ENCODE measurements around the gene SOX6. TPM values are rescaled to one million over a fixed set of nuclear protein-coding genes. Genes with fewer than 3 reads are reported as not detected.
"Not testable (repeated sequence)": the region's sequence is repeated elsewhere in the genome, so short reads cannot be mapped to it uniquely, and the experiment has no call there.

SOX6 gene
- total RNA-seq, 4 donors from 2014 or later, result 25.3 to 42.3 (median 37.4) TPM

DNA sequence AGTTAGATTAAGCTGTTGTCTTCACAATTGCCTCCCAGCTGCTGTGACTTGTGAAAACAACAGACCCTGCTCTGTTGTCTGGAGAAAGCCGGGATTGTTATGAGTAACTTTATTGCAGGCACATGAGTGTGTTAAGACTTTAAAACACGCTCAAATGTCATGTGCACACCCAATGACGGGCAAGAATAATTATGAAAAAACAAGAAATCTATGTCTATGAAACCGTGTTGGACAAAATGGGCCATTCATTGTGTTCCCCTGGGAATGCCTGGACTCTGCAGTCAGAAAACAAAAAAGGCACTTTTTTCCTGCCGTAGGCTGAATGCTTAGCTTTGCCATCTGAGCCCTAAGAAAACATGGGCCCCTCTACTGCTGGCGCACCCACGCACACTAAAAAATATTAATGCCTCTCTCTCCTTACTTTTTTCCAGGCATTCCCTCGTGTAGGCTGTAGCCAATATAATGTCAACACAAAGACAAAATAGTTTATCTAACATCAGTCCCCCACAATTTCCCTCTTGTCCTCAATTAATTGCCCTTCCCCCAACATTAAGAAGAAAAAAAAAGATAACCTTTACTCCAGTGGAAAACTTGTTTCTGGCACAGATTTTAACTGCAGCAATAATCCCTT lies 207.9 kb downstream of the SOX6 start:
- H3K36me3 ChIP-seq, result no peaks in the 10 kb centered on the region
- peak overlapping the region in 3 of 4 donors; percentile 11 to 56 (median 41) for H3K27ac ChIP-seq
- H3K27me3 ChIP-seq, result no peaks in the 10 kb centered on the region
- H3K4me1 ChIP-seq, result peaks cover 25 to 30% of the 10 kb centered on the region in 2 donors
- DNase-seq, result no peak
- intact Hi-C loops (cut with DNase I; ENCODE audit: low total_unique reads), result no loop called here
- peak; percentile 11 to 51 for ATAC-seq
- in situ Hi-C loops (cut with MboI; ENCODE audit: low sequenced_read_pairs in 4 of 4), result no loop called here
- H3K9me3 ChIP-seq, result no peaks in the 10 kb centered on the region
- TF ChIP-seq, protein P1, sequence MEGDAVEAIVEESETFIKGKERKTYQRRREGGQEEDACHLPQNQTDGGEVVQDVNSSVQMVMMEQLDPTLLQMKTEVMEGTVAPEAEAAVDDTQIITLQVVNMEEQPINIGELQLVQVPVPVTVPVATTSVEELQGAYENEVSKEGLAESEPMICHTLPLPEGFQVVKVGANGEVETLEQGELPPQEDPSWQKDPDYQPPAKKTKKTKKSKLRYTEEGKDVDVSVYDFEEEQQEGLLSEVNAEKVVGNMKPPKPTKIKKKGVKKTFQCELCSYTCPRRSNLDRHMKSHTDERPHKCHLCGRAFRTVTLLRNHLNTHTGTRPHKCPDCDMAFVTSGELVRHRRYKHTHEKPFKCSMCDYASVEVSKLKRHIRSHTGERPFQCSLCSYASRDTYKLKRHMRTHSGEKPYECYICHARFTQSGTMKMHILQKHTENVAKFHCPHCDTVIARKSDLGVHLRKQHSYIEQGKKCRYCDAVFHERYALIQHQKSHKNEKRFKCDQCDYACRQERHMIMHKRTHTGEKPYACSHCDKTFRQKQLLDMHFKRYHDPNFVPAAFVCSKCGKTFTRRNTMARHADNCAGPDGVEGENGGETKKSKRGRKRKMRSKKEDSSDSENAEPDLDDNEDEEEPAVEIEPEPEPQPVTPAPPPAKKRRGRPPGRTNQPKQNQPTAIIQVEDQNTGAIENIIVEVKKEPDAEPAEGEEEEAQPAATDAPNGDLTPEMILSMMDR (IDR thresholded peaks at IDR 0.05 in 4 of 5, conservative IDR thresholded peaks at IDR 0.05 in 1 of 5), result no peak
- no peak for TF ChIP-seq POLR2A (IDR thresholded peaks at IDR 0.05)
- H3K4me3 ChIP-seq, result peak overlapping the region in 1 of 4 donors; percentile 10

DNA sequence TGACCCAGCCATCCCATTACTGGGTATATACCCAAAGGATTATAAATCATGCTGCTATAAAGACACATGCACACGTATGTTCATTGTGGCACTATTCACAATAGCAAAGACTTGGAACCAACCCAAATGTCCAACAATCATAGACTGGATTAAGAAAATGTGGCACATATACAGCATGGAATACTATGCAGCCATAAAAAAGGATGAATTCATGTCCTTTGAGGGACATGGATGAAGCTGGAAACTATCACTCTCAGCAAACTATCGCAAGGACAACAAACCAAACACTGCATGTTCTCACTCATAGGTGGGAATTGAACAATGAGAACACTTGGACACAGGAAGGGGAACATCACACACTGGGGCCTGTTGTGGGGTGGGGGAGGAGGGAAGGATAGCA lies 209.4 kb downstream of the SOX6 start:
- in situ Hi-C loops (cut with MboI; ENCODE audit: low sequenced_read_pairs in 4 of 4); ATAC-seq: not testable (repeated sequence)

DNA sequence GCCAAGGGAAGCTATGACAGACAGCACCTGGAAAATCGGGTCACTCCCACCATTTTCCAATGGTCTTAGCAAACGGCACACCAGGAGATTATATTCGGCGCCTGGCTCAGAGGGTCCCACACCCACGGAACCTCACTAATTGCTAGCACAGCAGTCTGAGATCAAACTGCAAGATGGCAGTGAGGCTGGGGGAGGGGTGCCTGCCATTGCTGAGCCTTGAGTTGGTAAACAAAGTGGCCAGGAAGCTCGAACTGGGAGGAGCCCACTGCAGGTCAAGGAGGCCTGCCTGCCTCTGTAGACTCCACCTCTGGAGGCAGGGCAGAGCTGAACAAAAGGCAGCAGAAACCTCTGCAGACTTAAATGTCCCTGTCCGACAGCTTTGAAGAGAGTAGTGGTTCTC lies 214.7 kb downstream of the SOX6 start:
- in situ Hi-C loops (cut with MboI; ENCODE audit: low sequenced_read_pairs in 4 of 4); intact Hi-C loops (cut with DNase I; ENCODE audit: low total_unique reads); H3K4me3 ChIP-seq; H3K27me3 ChIP-seq; H3K36me3 ChIP-seq; ATAC-seq; H3K9me3 ChIP-seq: not testable (repeated sequence)
- Histone ChIP-seq H3K4me1 (peaks cover 6 to 20% of the 10 kb centered on the region in 2 donors), H3K27ac (peak overlapping the region in 1 of 4 donors; percentile 20)
- peak in 1 of 2 donors; percentile 11 for DNase-seq

More for the DNA sequence above, 209.4 kb downstream of the SOX6 start:
- Histone ChIP-seq H3K27ac (peak overlapping the region in 1 of 4 donors; percentile 56), H3K4me1 (peaks cover 30 to 34% of the 10 kb centered on the region in 2 donors)
- H3K36me3 ChIP-seq; DNase-seq; intact Hi-C loops (cut with DNase I; ENCODE audit: low total_unique reads); H3K9me3 ChIP-seq; H3K27me3 ChIP-seq; H3K4me3 ChIP-seq: not testable (repeated sequence)

DNA sequence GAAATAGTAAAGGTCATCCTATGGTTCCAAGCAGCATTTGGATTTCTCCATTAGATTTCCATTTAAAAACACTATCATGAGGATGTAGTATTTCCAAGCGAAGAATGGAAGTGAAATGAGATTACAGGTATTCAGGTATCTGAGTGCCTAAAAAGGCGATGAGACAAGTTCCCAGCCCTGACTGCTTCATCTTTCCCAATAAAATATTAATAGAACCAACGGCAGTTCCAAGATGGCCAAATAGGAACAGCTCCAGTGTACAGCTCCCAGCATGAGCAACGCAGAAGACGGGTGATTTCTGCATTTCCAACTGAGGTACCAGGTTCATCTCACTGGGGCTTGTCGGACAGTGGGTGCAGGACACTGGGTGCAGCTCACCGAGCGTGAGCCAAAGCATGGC lies 215.2 kb downstream of the SOX6 start:
- H3K4me3 ChIP-seq; in situ Hi-C loops (cut with MboI; ENCODE audit: low sequenced_read_pairs in 4 of 4); H3K27ac ChIP-seq; H3K9me3 ChIP-seq; intact Hi-C loops (cut with DNase I; ENCODE audit: low total_unique reads); DNase-seq; H3K27me3 ChIP-seq; H3K36me3 ChIP-seq: not testable (repeated sequence)
- peaks cover 6 to 20% of the 10 kb centered on the region in 2 donors for H3K4me1 ChIP-seq
- ATAC-seq, result peak; percentile 56 to 60

DNA sequence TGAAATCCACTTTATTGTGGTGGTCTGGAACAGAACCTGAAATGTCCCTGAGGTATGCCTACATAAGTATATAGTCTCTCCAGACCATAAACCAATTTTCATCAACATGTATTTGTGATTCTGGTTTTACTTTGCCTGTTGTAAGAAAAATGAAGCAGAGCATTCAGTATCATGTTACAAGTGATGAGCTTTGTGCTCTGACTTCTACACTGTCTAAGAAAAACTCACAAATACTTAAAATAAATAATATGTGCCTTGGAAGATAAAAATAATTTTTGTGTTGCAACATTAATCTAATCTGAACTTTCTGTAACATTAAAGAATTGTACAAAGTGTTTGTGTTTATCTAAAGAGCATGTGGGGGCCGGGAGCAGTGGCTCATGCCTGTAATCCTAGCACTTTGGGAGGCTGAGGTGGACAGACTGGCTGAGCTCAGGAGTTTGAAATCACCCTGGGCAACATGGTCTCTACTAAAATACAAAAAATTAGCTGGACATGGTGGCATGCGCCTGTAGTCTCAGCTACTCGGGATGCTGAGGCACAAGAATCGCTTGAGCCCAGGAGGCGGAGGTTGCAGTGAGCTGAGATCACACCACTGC lies 219.5 kb downstream of the SOX6 start:
- intact Hi-C loops (cut with DNase I; ENCODE audit: low total_unique reads) (no loop called here), in situ Hi-C loops (cut with MboI; ENCODE audit: low sequenced_read_pairs in 4 of 4) (no loop called here)
- Histone ChIP-seq H3K27ac (no peak overlapping the region), H3K4me3 (no peak overlapping the region), H3K36me3 (no peaks in the 10 kb centered on the region), H3K27me3 (no peaks in the 10 kb centered on the region), H3K4me1 (peaks cover 6 to 11% of the 10 kb centered on the region in 2 donors), H3K9me3 (no peaks in the 10 kb centered on the region)
- ATAC-seq (no peak), DNase-seq (no peak)
- TF ChIP-seq POLR2A (IDR thresholded peaks at IDR 0.05), result no peak
- TF ChIP-seq, protein P1 (IDR thresholded peaks at IDR 0.05 in 4 of 5, conservative IDR thresholded peaks at IDR 0.05 in 1 of 5), result no peak

DNA sequence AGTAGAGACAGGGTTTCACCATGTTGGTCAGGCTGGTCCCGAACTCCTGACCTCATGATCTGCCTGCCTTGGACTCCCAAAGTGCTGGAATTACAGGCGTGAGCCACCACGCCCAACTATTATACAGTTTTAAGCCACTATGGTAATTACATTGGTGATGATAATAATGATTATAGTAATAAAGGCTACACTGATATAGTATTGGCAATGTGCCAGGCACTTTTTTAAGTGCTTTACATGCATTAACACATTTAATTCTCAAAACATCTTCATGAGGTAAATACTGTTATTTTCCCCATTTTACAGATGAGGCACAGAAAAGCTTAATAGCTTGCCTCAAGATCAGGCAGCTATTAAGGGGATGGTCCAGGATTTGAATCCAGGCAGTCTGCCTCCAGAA lies 222.5 kb downstream of the SOX6 start:
- no peaks in the 10 kb centered on the region for H3K9me3 ChIP-seq
- TF ChIP-seq, protein P1 (IDR thresholded peaks at IDR 0.05 in 4 of 5, conservative IDR thresholded peaks at IDR 0.05 in 1 of 5), result no peak
- no peak for TF ChIP-seq POLR2A (IDR thresholded peaks at IDR 0.05)
- no peaks in the 10 kb centered on the region for H3K27me3 ChIP-seq
- H3K4me3 ChIP-seq, result no peak overlapping the region
- no peaks in the 10 kb centered on the region for H3K36me3 ChIP-seq
- in situ Hi-C loops (cut with MboI; ENCODE audit: low sequenced_read_pairs in 4 of 4), result no loop called here
- intact Hi-C loops (cut with DNase I; ENCODE audit: low total_unique reads), result no loop called here
- DNase-seq (no peak), ATAC-seq (no peak)
- no peaks in the 10 kb centered on the region for H3K4me1 ChIP-seq
- H3K27ac ChIP-seq, result no peak overlapping the region
